OCI-LY3 (cell line): ENCODE measurements around the gene REL.

Source experiments
- H2AFZ ChIP-seq: fragments of 200-600, 300-600 bp; shearing (Covaris generic); 2 replicates; pipeline ENCODE4 v1.6.0; 2014; ENCODE audit warnings: antibody characterized with exemption, low read depth, low read length
- H3K27ac ChIP-seq: fragments of 200-600, 300-600 bp; sonication (generic); 2 replicates; pipeline ENCODE4 v1.5.1; 2014; ENCODE audit warnings: mild to moderate bottlenecking, low read length, moderate library complexity, mixed read lengths
- H3K27me3 ChIP-seq: fragments of 200-600, 300-600 bp; sonication (generic); 2 replicates; pipeline ENCODE4 v1.6.1; 2014; ENCODE audit warnings: low read depth, low read length, mixed read lengths
- H3K36me3 ChIP-seq: fragments of 200-600, 300-600 bp; sonication (generic); replicated peaks from 2 replicates; pipeline ENCODE3; 2014; ENCODE audit warnings: low read depth, low read length, mixed read lengths
- H3K4me1 ChIP-seq: fragments of 300-600, 200-600 bp; sonication (generic); 2 replicates; pipeline ENCODE4 v1.6.1; 2014; ENCODE audit warnings: low read length, mixed read lengths
- H3K4me2 ChIP-seq: fragments of 200-600, 300-600 bp; sonication (generic); 2 replicates; pipeline ENCODE4 v1.6.1; 2014; ENCODE audit warnings: low read length, mixed read lengths
- H3K4me3 ChIP-seq: fragments of 300-600, 200-600 bp; sonication (generic); 2 replicates; pipeline ENCODE4 v1.5.1; 2014; ENCODE audit warnings: antibody characterized with exemption, mild to moderate bottlenecking, low read length, moderate library complexity
- H3K79me2 ChIP-seq: fragments of 300-600, 200-600 bp; shearing (Covaris generic); 2 replicates; pipeline ENCODE4 v1.6.1; 2014; ENCODE audit warnings: mild to moderate bottlenecking, low read length, mixed read lengths
- H3K9ac ChIP-seq: fragments of 300-600, 200-600 bp; shearing (Covaris generic); 2 replicates; pipeline ENCODE4 v1.6.0; 2014; ENCODE audit warnings: mild to moderate bottlenecking, low read length, moderate library complexity
- H3K9me3 ChIP-seq: fragments of 200-600, 300-600 bp; shearing (Covaris generic); 2 replicates; pipeline ENCODE4 v1.6.1; 2014; ENCODE audit warnings: low read length, mixed read lengths; ENCODE audit not compliant: insufficient read depth
- H4K20me1 ChIP-seq: fragments of 200-600, 300-600 bp; sonication (generic); 2 replicates; pipeline ENCODE4 v1.6.1; 2016; ENCODE audit warnings: low read length, mixed read lengths; ENCODE audit not compliant: insufficient read depth
- CTCF ChIP-seq: fragments of 200-600, 300-600 bp; sonication (generic); IDR thresholded peaks from 2 replicates; pipeline ENCODE4 v1.5.1; 2014; ENCODE audit warnings: antibody characterized with exemption, low read length, low read depth
- EZH2phosphoT487 ChIP-seq: fragments of 200-600 bp; shearing (Covaris generic); IDR thresholded peaks from 2 replicates; pipeline ENCODE4 v1.6.1; 2018; ENCODE audit warnings: antibody characterized with exemption, mixed run types, low read depth

The REL gene

GRCh38 chr2:60840880-60841279 is 40.5 kb upstream of the REL start:
- peak overlapping the region; percentile 51 for H3K9ac ChIP-seq
- peaks cover 82% of the 10 kb centered on the region for H3K4me1 ChIP-seq
- no peaks in the 10 kb centered on the region for H3K36me3 ChIP-seq
- no peaks in the 10 kb centered on the region for H3K27me3 ChIP-seq
- TF ChIP-seq EZH2phosphoT487 = no peak
- no peak for TF ChIP-seq CTCF
- peak overlapping the region; percentile 61 for H3K4me2 ChIP-seq
- H3K4me3 ChIP-seq = peak overlapping the region; percentile 57
- H2AFZ ChIP-seq = peak overlapping the region; percentile 35; the same call in 1 of the 2 replicates
- no peaks in the 10 kb centered on the region for H3K79me2 ChIP-seq
- peak overlapping the region; percentile 87 for H3K27ac ChIP-seq
- H3K9me3 ChIP-seq = peaks cover 3% of the 10 kb centered on the region; the same call in 1 of the 2 replicates
- no peaks in the 10 kb centered on the region for H4K20me1 ChIP-seq

- Histone ChIP-seq H3K9ac (no peak overlapping the region), H3K27ac (no peak overlapping the region), H3K4me2 (no peak overlapping the region), H3K9me3 (peaks cover 3% of the 10 kb centered on the region; the same call in 1 of the 2 replicates), H3K4me1 (peaks cover 68% of the 10 kb centered on the region), H2AFZ (no peak overlapping the region), H4K20me1 (no peaks in the 10 kb centered on the region), H3K36me3 (no peaks in the 10 kb centered on the region), H3K4me3 (no peak overlapping the region), H3K79me2 (no peaks in the 10 kb centered on the region), H3K27me3 (no peaks in the 10 kb centered on the region)
- TF ChIP-seq EZH2phosphoT487 (no peak), CTCF (no peak)
Observed at GRCh38 chr2:60843006-60843405, 38.4 kb upstream of the REL start.

GRCh38 chr2:60844105-60844504 is 37.3 kb upstream of the REL start:
- Histone ChIP-seq H3K9ac (no peak overlapping the region), H3K27me3 (no peaks in the 10 kb centered on the region), H3K27ac (peak overlapping the region; percentile 21), H3K4me3 (no peak overlapping the region), H3K79me2 (no peaks in the 10 kb centered on the region), H2AFZ (no peak overlapping the region), H3K4me2 (peak overlapping the region; percentile 11; the same call in 1 of the 2 replicates), H3K9me3 (peaks cover 3% of the 10 kb centered on the region; the same call in 1 of the 2 replicates), H3K36me3 (no peaks in the 10 kb centered on the region), H4K20me1 (no peaks in the 10 kb centered on the region), H3K4me1 (peaks cover 62% of the 10 kb centered on the region)
- no peak for TF ChIP-seq CTCF
- TF ChIP-seq EZH2phosphoT487 = no peak

- no peaks in the 10 kb centered on the region for H3K9me3 ChIP-seq
- no peak for TF ChIP-seq EZH2phosphoT487
- TF ChIP-seq CTCF = no peak
- peak overlapping the region; percentile 24 for H3K27ac ChIP-seq
- H3K4me3 ChIP-seq = no peak overlapping the region
- H3K4me1 ChIP-seq = peaks cover 26% of the 10 kb centered on the region
- H3K27me3 ChIP-seq = no peaks in the 10 kb centered on the region
- no peaks in the 10 kb centered on the region for H4K20me1 ChIP-seq
- H3K9ac ChIP-seq = peak overlapping the region; percentile 23; the same call in 1 of the 2 replicates
- peak overlapping the region; percentile 47 for H3K4me2 ChIP-seq
- H2AFZ ChIP-seq = peak overlapping the region; percentile 64; the same call in 1 of the 2 replicates
- no peaks in the 10 kb centered on the region for H3K36me3 ChIP-seq
- no peaks in the 10 kb centered on the region for H3K79me2 ChIP-seq
Observed at GRCh38 chr2:60847854-60848253, 33.5 kb upstream of the REL start.
